B cell (primary cell): ENCODE results near the gene RAB26. TPM values are rescaled to one million over a fixed set of nuclear protein-coding genes. Genes with fewer than 3 reads are reported as not detected.
A peak's percentile ranks its signal among the peaks of the same experiment; 100 is the strongest.
"Not testable (repeated sequence)": the region's sequence is repeated elsewhere in the genome, so short reads cannot be mapped to it uniquely, and the experiment has no call there.

ENCODE experiments used
- ATAC-seq: fragments of 200-7000 bp; cut with Tn5 transposase; one replicate; pipeline ENCODE4 v1.10.0; 2021; ENCODE audit warnings: low read depth, mild to moderate bottlenecking, moderate number of reproducible peaks, moderate library complexity
- CTCF ChIA-PET: fragments of 350-600 bp; sonication (Branson Sonifier 250); formaldehyde crosslinking; loops from one replicate; lab custom pipeline; 2021; ENCODE audit warnings: antibody characterized with exemption, inconsistent platforms; lab: Charles Lee
- POLR2A ChIA-PET: fragments of 350-600 bp; sonication (Branson Sonifier 250); formaldehyde crosslinking; loops from one replicate; lab custom pipeline; 2021; ENCODE audit warnings: antibody characterized with exemption; lab: Charles Lee
- DNase-seq: peaks from one replicate; pipeline ENCODE4 v3.0.0; 2013
- H2AFZ ChIP-seq: 2 replicates; pipeline ENCODE4 v1.6.1; 2012; ENCODE audit warnings: mild to moderate bottlenecking, low read depth, low read length; ENCODE audit not compliant: insufficient read depth, poor library complexity, severe bottlenecking
- H3K27ac ChIP-seq, 2 donors: 1 replicate in 1 of 2; 2 replicates in 1 of 2; pipeline ENCODE4 v1.5.1; 2012 to 2013; ENCODE audit warnings: low read length in 2 of 2, mild to moderate bottlenecking in 2 of 2, moderate library complexity in 1 of 2
- H3K27me3 ChIP-seq, 4 experiments: fragments of 200-600 bp in 1 of 4; sonication (generic) in 1 of 4; replicated peaks in 1 of 4; 1 replicate in 2 of 4; 2 replicates in 2 of 4; pipeline versions ENCODE4 v1.6.1 to v1.7.0; 2013 to 2016; ENCODE audit warnings: low read length in 3 of 4, mild to moderate bottlenecking in 2 of 4, mixed read lengths in 1 of 4, moderate library complexity in 1 of 4; ENCODE audit not compliant: insufficient read depth in 4 of 4, control insufficient read depth in 3 of 4; ENCODE audit errors: control extremely low read depth in 1 of 4
- H3K36me3 ChIP-seq, 2 experiments: replicated peaks in 1 of 2; 1 replicate in 1 of 2; 2 replicates in 1 of 2; pipeline versions ENCODE4 v1.6.1 to v1.7.1; 2013; ENCODE audit warnings: low read length in 1 of 2; ENCODE audit not compliant: insufficient read depth in 2 of 2, control insufficient read depth in 1 of 2; ENCODE audit errors: control extremely low read depth in 1 of 2, extremely low read depth in 1 of 2
- H3K4me1 ChIP-seq, 2 donors: fragments of 200-600 bp in 1 of 2; sonication (generic) in 1 of 2; 1 replicate in 1 of 2; 2 replicates in 1 of 2; pipeline versions ENCODE4 v1.5.1 to v1.6.1; 2013 to 2017; ENCODE audit warnings: low read length in 2 of 2; ENCODE audit not compliant: control insufficient read depth in 2 of 2, insufficient read depth in 2 of 2
- H3K4me2 ChIP-seq: replicated peaks from 2 replicates; pipeline ENCODE3; 2012; ENCODE audit warnings: mild to moderate bottlenecking, low read depth, low read length; ENCODE audit not compliant: poor library complexity, severe bottlenecking
- H3K4me3 ChIP-seq, 5 experiments: fragments of 200-600 bp in 1 of 5; sonication (generic) in 1 of 5; 1 replicate in 3 of 5; 2 replicates in 2 of 5; pipeline versions ENCODE4 v1.5.1 to v1.7.0; 2011 to 2016; ENCODE audit warnings: low read length in 4 of 5, mild to moderate bottlenecking in 4 of 5, low read depth in 2 of 5, control low read depth in 1 of 5, moderate library complexity in 1 of 5; ENCODE audit not compliant: insufficient read depth in 1 of 5; ENCODE audit errors: control extremely low read depth in 1 of 5, extremely low read depth in 1 of 5
- H3K79me2 ChIP-seq: fragments of 200-600 bp; sonication (generic); one replicate; pipeline ENCODE4 v1.6.0; 2016; ENCODE audit warnings: low read length; ENCODE audit not compliant: control insufficient read depth, insufficient read depth
- H3K9ac ChIP-seq: fragments of 200-600 bp; sonication (generic); 2 replicates; pipeline ENCODE4 v1.6.1; 2017; ENCODE audit warnings: mild to moderate bottlenecking, low read length, moderate library complexity
- H3K9me3 ChIP-seq, 3 donors: one replicate each; pipeline versions ENCODE4 v1.6.1 to v1.7.1; 2013; ENCODE audit warnings: low read length in 2 of 3; ENCODE audit not compliant: control insufficient read depth in 2 of 3, insufficient read depth in 1 of 3; ENCODE audit errors: control extremely low read depth in 1 of 3
- H4K20me1 ChIP-seq: 2 replicates; pipeline ENCODE4 v1.6.0; 2012; ENCODE audit warnings: mild to moderate bottlenecking, low read length; ENCODE audit not compliant: insufficient read depth, control insufficient read depth, poor library complexity, severe bottlenecking
- H3K27ac Mint-ChIP-seq: one replicate; pipeline ENCODE4 v1.8.0; 2021; ENCODE audit warnings: mixed read lengths
- H3K27me3 Mint-ChIP-seq: one replicate; pipeline ENCODE4 v1.8.0; 2021; ENCODE audit warnings: mixed read lengths
- H3K4me1 Mint-ChIP-seq: one replicate; pipeline ENCODE4 v1.8.0; 2021; ENCODE audit warnings: mixed read lengths
- H3K4me3 Mint-ChIP-seq: one replicate; pipeline ENCODE4 v1.8.0; 2021; ENCODE audit warnings: mixed read lengths
- H3K9me3 Mint-ChIP-seq: one replicate; pipeline ENCODE4 v1.8.0; 2022; ENCODE audit warnings: mixed read lengths; ENCODE audit not compliant: insufficient read depth
- CTCF ChIP-seq: fragments of 200-600 bp; IDR thresholded peaks from one replicate; pipeline ENCODE4 v1.8.0; 2022; ENCODE audit warnings: antibody characterized with exemption, mild to moderate bottlenecking
- EZH2 ChIP-seq: IDR thresholded peaks from 2 replicates; pipeline ENCODE4 v1.6.1; 2012; ENCODE audit warnings: borderline replicate concordance, low read depth, mild to moderate bottlenecking, moderate library complexity, low read length; ENCODE audit not compliant: insufficient read depth, poor library complexity, severe bottlenecking
- WGBS: methylation state at CpG from one replicate; pipeline ENCODE4 v1.1.5; 2013; ENCODE audit warnings: missing lambda C conversion rate; ENCODE audit not compliant: insufficient coverage; 5-methylcytosine and 5-hydroxymethylcytosine counted together
- intact Hi-C: fragments of 100-400 bp; cut with micrococcal nuclease; formaldehyde crosslinking; loops from one replicate; pipeline ENCODE4 v1.10.0; 2022
- polyA minus RNA-seq: library from RNA; depleted of rRNA, polyadenylated mRNA; stranded (reverse); fragments of >200 nt; gene quantifications from 2 replicates; pipeline ENCODE4 v1.2.3, GENCODE V29; 2012
- polyA plus RNA-seq: library from polyadenylated mRNA; depleted of rRNA; stranded (reverse); fragments of >200 nt; gene quantifications from 2 replicates; pipeline ENCODE4 v1.2.3, GENCODE V29; 2012
- total RNA-seq, 2 donors: library from RNA; stranded (reverse); fragments of 120-200 nt in 1 of 2; gene quantifications; 1 replicate in 1 of 2; 2 replicates in 1 of 2; pipeline versions ENCODE4 v1.2.3 to v1.2.4, GENCODE V29; 2013 to 2022

RAB26 gene, protein sequence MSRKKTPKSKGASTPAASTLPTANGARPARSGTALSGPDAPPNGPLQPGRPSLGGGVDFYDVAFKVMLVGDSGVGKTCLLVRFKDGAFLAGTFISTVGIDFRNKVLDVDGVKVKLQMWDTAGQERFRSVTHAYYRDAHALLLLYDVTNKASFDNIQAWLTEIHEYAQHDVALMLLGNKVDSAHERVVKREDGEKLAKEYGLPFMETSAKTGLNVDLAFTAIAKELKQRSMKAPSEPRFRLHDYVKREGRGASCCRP
- 0.58 and 0.62 TPM in 2 replicates for total RNA-seq
- total RNA-seq (2013) = 0.14 TPM
- 0.95 and 1.2 TPM in 2 replicates for polyA plus RNA-seq
- polyA minus RNA-seq = 0.34 and 1.3 TPM in 2 replicates

DNA sequence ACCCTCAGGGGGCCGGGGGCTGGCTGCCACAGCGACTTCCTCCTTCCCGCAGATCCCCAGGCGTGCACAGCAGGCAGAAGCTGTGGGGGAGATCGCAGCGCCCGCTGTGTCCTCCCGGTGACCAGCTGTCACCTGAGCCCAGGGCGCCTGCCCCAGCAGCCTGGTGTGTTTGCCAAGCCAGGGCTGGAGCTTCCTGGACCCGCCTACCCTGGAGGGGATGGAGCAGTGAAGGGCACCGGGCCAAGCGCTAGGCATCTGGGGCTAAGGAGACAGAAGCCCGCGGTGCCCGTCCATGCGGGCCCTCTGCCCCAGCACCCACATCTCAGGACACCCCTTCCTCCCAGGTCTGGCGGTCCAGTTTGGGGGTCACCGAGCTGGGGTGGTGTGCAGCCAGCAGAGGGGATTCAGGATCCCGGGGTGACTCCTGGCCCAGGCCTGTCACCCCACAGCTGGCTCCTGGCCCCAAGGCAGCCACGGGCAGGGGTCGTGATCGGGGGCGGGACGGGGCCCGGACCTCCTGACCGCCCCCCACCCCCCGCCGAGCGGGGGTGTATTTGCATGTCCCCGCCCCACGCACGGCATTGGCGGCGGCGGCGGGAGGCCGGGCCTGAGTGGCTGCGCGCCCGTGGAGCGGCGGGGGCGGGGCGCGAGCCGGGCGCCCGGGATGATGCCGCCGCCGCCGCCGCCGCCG, at the start of gene RAB26:
TSS of gene RAB26 (plus strand) at position 645 of the 691 bp plus-strand sequence. CDS start 159 bp downstream, outside the sequence.
- DNase-seq (peak; percentile 74), ATAC-seq (peak; percentile 88)
- Mint-ChIP-seq H3K27me3 (no peaks in the 10 kb centered on the region), H3K4me1 (peaks cover 28% of the 10 kb centered on the region), H3K4me3 (peak within 1 kb of the TSS; percentile 54), H3K9me3 (no peaks in the 10 kb centered on the region), H3K27ac (no peak within 1 kb of the TSS)
- Histone ChIP-seq H3K27ac (no peak within 1 kb of the TSS), H3K4me2 (peak within 1 kb of the TSS; percentile 93), H3K4me1 (peaks cover 37 to 52% of the 10 kb centered on the region in 2 donors), H4K20me1 (peaks cover 45% of the 10 kb centered on the region), H3K79me2 (peaks cover 22% of the 10 kb centered on the region), H3K27me3 (peaks cover 0 to 4% (median 0%) of the 10 kb centered on the region in 4 experiments), H3K4me3 (peak within 1 kb of the TSS in 4 of 5 experiments; percentile 47 to 67 (median 56)), H3K9me3 (no peaks in the 10 kb centered on the region), H3K36me3 (peaks cover 0 to 10% of the 10 kb centered on the region in 2 experiments), H3K9ac (peak within 1 kb of the TSS; percentile 63), H2AFZ (peak within 1 kb of the TSS; percentile 72)
- ChIA-PET POLR2A (interaction anchor here (0.6 to 1.3 kb wide), 3 partner anchors 9 to 805 kb away, joined by 4 to 5 read pairs (median 5); partner anchors contain the start of gene NPW), CTCF (interaction anchor here (1.6 to 2.1 kb wide), 4 partner anchors 7 to 144 kb away, joined by 6 to 7 read pairs (median 6); partner anchors contain the start of gene TRAF7)
- no peak for TF ChIP-seq CTCF
- TF ChIP-seq EZH2 = no peak
- under 1% methylated on average over 55 of the region's 55 CpGs for WGBS
- intact Hi-C loops = loop anchor here (10.0 kb wide), 1 partner anchor 283 kb away; no protein-coding TSS in a partner anchor

- DNase-seq, H3K9ac ChIP-seq, H3K27ac Mint-ChIP-seq, H3K4me1 Mint-ChIP-seq, intact Hi-C loops, H3K4me3 Mint-ChIP-seq, H3K9me3 Mint-ChIP-seq, H4K20me1 ChIP-seq, POLR2A ChIA-PET, H2AFZ ChIP-seq, H3K36me3 ChIP-seq, H3K27me3 ChIP-seq, H3K27me3 Mint-ChIP-seq, H3K4me2 ChIP-seq, H3K9me3 ChIP-seq, H3K27ac ChIP-seq, H3K4me3 ChIP-seq, ATAC-seq, CTCF ChIA-PET, H3K79me2 ChIP-seq, H3K4me1 ChIP-seq: not testable (repeated sequence)
- WGBS = 100% methylated on average over 5 of the region's 16 CpGs
Measured at GRCh38 chr16:2101581-2101980, 46.8 kb upstream of the RAB26 start.
